Astrocyte (in vitro differentiated cells and primary cell): ENCODE results near the gene MPP2. TPM values are rescaled to one million over a fixed set of nuclear protein-coding genes. Genes with fewer than 3 reads are reported as not detected.

Experiments used
- DNase-seq: peaks from one replicate; pipeline ENCODE4 v3.0.0-alpha.2; 2010; ENCODE audit warnings: low read depth
- FAIRE-seq: peaks from 2 replicates; lab custom pipeline; 2011; peaks lifted over from hg19 to GRCh38; lab: Jason Lieb, UNC
- H2AFZ ChIP-seq: 2 replicates; pipeline ENCODE4 v1.6.0; 2012; ENCODE audit warnings: low read depth, low read length, inconsistent platforms
- H3K27ac ChIP-seq: 2 replicates; pipeline ENCODE4 v1.5.1; 2011; ENCODE audit warnings: low read depth, low read length, inconsistent platforms
- H3K27me3 ChIP-seq: 2 replicates; pipeline ENCODE4 v1.6.0; 2011; ENCODE audit warnings: low read length, inconsistent platforms; ENCODE audit not compliant: insufficient read depth
- H3K36me3 ChIP-seq: 2 replicates; pipeline ENCODE4 v1.5.1; 2011; ENCODE audit warnings: low read length, inconsistent platforms; ENCODE audit not compliant: insufficient read depth
- H3K4me1 ChIP-seq: 2 replicates; pipeline ENCODE4 v1.5.1; 2011; ENCODE audit warnings: low read length, inconsistent platforms; ENCODE audit not compliant: insufficient read depth
- H3K4me2 ChIP-seq: 2 replicates; pipeline ENCODE4 v1.6.0; 2012; ENCODE audit warnings: low read length, inconsistent platforms
- H3K4me3 ChIP-seq: 2 replicates; pipeline ENCODE4 v1.5.1; 2011; ENCODE audit warnings: low read depth, mild to moderate bottlenecking, low read length, inconsistent platforms; ENCODE audit not compliant: insufficient read depth
- H3K79me2 ChIP-seq: 2 replicates; pipeline ENCODE4 v1.6.0; 2012; ENCODE audit warnings: mild to moderate bottlenecking, low read length, inconsistent platforms; ENCODE audit not compliant: insufficient read depth
- H3K9ac ChIP-seq: 2 replicates; pipeline ENCODE4 v1.6.0; 2012; ENCODE audit warnings: mild to moderate bottlenecking, low read length, inconsistent platforms
- H3K9me3 ChIP-seq: 2 replicates; pipeline ENCODE4 v1.5.1; 2012; ENCODE audit warnings: low read depth, mild to moderate bottlenecking, low read length, inconsistent platforms; ENCODE audit not compliant: insufficient read depth
- H4K20me1 ChIP-seq: 2 replicates; pipeline ENCODE4 v1.6.0; 2012; ENCODE audit warnings: low read length, inconsistent platforms; ENCODE audit not compliant: insufficient read depth
- H3K27ac Mint-ChIP-seq: one replicate; pipeline ENCODE4 v1.8.0; 2021; ENCODE audit warnings: mild to moderate bottlenecking, mixed read lengths; ENCODE audit not compliant: unreplicated experiment
- H3K27me3 Mint-ChIP-seq: one replicate; pipeline ENCODE4 v1.8.0; 2021; ENCODE audit warnings: low read depth, mixed read lengths; ENCODE audit not compliant: unreplicated experiment
- H3K36me3 Mint-ChIP-seq: one replicate; pipeline ENCODE4 v1.8.0; 2021; ENCODE audit warnings: low read depth, mixed read lengths; ENCODE audit not compliant: unreplicated experiment
- H3K4me1 Mint-ChIP-seq: one replicate; pipeline ENCODE4 v1.8.0; 2021; ENCODE audit warnings: low read depth, mixed read lengths; ENCODE audit not compliant: unreplicated experiment
- H3K4me3 Mint-ChIP-seq: one replicate; pipeline ENCODE4 v1.8.0; 2021; ENCODE audit warnings: mild to moderate bottlenecking, moderate library complexity, mixed read lengths; ENCODE audit not compliant: unreplicated experiment
- H3K9me3 Mint-ChIP-seq: one replicate; pipeline ENCODE4 v1.8.0; 2021; ENCODE audit warnings: mild to moderate bottlenecking, mixed read lengths; ENCODE audit not compliant: unreplicated experiment
- CTCF ChIP-seq: IDR thresholded peaks from 2 replicates; pipeline ENCODE4 v1.5.1; 2011; ENCODE audit warnings: low read depth, mild to moderate bottlenecking, inconsistent platforms, low read length, moderate library complexity; ENCODE audit not compliant: insufficient read depth
- EZH2 ChIP-seq: IDR thresholded peaks from 2 replicates; pipeline ENCODE4 v1.6.1; 2012; ENCODE audit warnings: mild to moderate bottlenecking, low read length, inconsistent platforms; ENCODE audit not compliant: insufficient read depth
- total RNA-seq: library from RNA; stranded (reverse); gene quantifications from 2 replicates; pipeline ENCODE4 v1.2.1, GENCODE V29; 2021

The MPP2 gene
- total RNA-seq, 1 donor from 2014 or later, result 8.0 TPM

GRCh38 chr17:43924558-43924957 is 17.2 kb upstream of the MPP2 start:
- H3K27ac Mint-ChIP-seq, result no peak overlapping the region
- TF ChIP-seq CTCF (no peak), EZH2 (no peak)

GRCh38 chr17:43920500-43921095 is 13.3 kb upstream of the MPP2 start:
- H3K27ac Mint-ChIP-seq, result no peak overlapping the region
- Histone ChIP-seq H3K9me3 (no peaks in the 10 kb centered on the region), H2AFZ (no peak overlapping the region), H3K27ac (no peak overlapping the region), H3K27me3 (peaks cover 28% of the 10 kb centered on the region), H3K4me3 (no peak overlapping the region), H3K36me3 (no peaks in the 10 kb centered on the region), H3K9ac (no peak overlapping the region), H3K4me1 (no peaks in the 10 kb centered on the region), H4K20me1 (no peaks in the 10 kb centered on the region), H3K79me2 (no peaks in the 10 kb centered on the region), H3K4me2 (no peak overlapping the region)
- H3K4me3 Mint-ChIP-seq, result no peak overlapping the region
- FAIRE-seq (no peak), DNase-seq (no peak)
- no peaks in the 10 kb centered on the region for H3K4me1 Mint-ChIP-seq
- peaks cover 56% of the 10 kb centered on the region for H3K27me3 Mint-ChIP-seq
- TF ChIP-seq CTCF, result no peak
- TF ChIP-seq EZH2, result no peak
- no peaks in the 10 kb centered on the region for H3K36me3 Mint-ChIP-seq
- peaks cover 11% of the 10 kb centered on the region for H3K9me3 Mint-ChIP-seq

More at GRCh38 chr17:43924558-43924957, 17.2 kb upstream of the MPP2 start:
- FAIRE-seq, result no peak
- Histone ChIP-seq H3K9ac (no peak overlapping the region), H3K9me3 (no peaks in the 10 kb centered on the region), H3K79me2 (no peaks in the 10 kb centered on the region), H3K4me1 (no peaks in the 10 kb centered on the region), H2AFZ (no peak overlapping the region), H3K27ac (no peak overlapping the region), H3K4me2 (no peak overlapping the region), H3K27me3 (peaks cover 49% of the 10 kb centered on the region), H3K36me3 (no peaks in the 10 kb centered on the region), H3K4me3 (no peak overlapping the region), H4K20me1 (no peaks in the 10 kb centered on the region)
- H3K4me1 Mint-ChIP-seq, result peaks cover 4% of the 10 kb centered on the region
- peaks cover 11% of the 10 kb centered on the region for H3K9me3 Mint-ChIP-seq
- no peaks in the 10 kb centered on the region for H3K36me3 Mint-ChIP-seq
- peaks cover 54% of the 10 kb centered on the region for H3K27me3 Mint-ChIP-seq
- no peak for DNase-seq
- no peak overlapping the region for H3K4me3 Mint-ChIP-seq

- no peak for TF ChIP-seq CTCF
- no peak for TF ChIP-seq EZH2
- Histone ChIP-seq H2AFZ (peak overlapping the region; percentile 75), H3K4me3 (no peak overlapping the region), H3K9me3 (no peaks in the 10 kb centered on the region), H3K27me3 (peaks cover 21% of the 10 kb centered on the region), H3K4me1 (no peaks in the 10 kb centered on the region), H3K27ac (no peak overlapping the region), H3K9ac (no peak overlapping the region), H3K4me2 (peak overlapping the region; percentile 55), H3K79me2 (no peaks in the 10 kb centered on the region), H3K36me3 (no peaks in the 10 kb centered on the region), H4K20me1 (no peaks in the 10 kb centered on the region)
- no peaks in the 10 kb centered on the region for H3K36me3 Mint-ChIP-seq
- no peaks in the 10 kb centered on the region for H3K4me1 Mint-ChIP-seq
- DNase-seq (no peak), FAIRE-seq (no peak)
- H3K9me3 Mint-ChIP-seq, result peaks cover 2% of the 10 kb centered on the region
- H3K4me3 Mint-ChIP-seq, result no peak overlapping the region
- H3K27me3 Mint-ChIP-seq, result peaks cover 51% of the 10 kb centered on the region
- H3K27ac Mint-ChIP-seq, result no peak overlapping the region
Measured at GRCh38 chr17:43918026-43918389, 10.7 kb upstream of the MPP2 start.
